ENCODE measurements around the gene APOA4. TPM values are rescaled to one million over a fixed set of nuclear protein-coding genes. Genes with fewer than 3 reads are reported as not detected.

APOA4 gene
- total RNA-seq, 4 donors from 2014 or later, result 0.26 to 0.40 TPM; not detected in 2

DNA sequence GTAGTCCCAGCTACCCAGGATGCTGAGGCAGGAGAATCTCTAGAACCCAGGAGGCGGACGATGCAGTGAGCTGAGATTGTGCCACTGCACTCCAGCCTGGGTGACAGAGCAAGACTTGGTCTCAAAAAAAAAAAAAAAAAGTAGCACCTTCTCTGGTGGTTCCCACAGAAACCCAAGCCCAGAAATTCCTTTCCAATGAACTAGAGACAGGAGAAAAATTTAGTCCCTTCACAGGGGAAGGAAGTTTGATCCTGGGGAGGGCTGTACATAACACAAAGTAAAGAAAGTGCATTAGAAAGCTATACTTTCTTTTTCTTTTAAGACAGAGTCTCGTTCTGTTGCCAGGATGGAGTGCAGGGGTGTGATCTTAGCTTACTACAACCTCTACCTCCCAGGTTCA is 39.8 kb upstream of the APOA4 start:
- H3K4me1 ChIP-seq, result peaks cover 0 to 6% (median 0%) of the 10 kb centered on the region in 4 donors

DNA sequence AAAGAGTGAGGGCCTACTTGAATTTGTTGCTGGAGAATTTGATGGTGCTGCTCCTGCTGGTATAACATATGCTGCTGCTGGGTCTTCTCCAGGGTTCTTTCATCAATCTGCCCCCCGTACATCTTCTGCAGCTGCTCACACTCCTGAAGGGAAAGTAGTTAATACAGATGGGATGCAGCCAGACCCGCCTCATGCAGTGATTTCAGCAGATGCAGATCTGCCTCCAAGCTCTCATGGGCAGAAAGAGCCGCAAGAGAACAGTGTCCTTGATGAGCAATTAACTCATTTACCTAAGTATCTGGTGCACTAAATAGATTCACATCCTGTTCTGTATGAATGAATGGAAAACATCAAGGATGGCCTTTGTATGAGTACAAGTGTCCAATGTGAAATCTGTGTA is 39.1 kb upstream of the APOA4 start:
- Histone ChIP-seq H3K27ac (replicated peaks in 1 of 4) (no peak overlapping the region), H3K27me3 (no peaks in the 10 kb centered on the region), H3K4me3 (no peak overlapping the region), H3K4me1 (peaks cover 0 to 6% (median 2%) of the 10 kb centered on the region in 4 donors), H3K36me3 (peaks cover 56 to 100% (median 93%) of the 10 kb centered on the region in 4 donors), H3K9me3 (no peaks in the 10 kb centered on the region)
- DNase-seq (ENCODE audit: extremely low spot score), result no peak
- WGBS, result 87% methylated on average over 3 of the region's 3 CpGs
- intact Hi-C loops (cut with DNase I), result no loop called here
- TF ChIP-seq, protein P1, sequence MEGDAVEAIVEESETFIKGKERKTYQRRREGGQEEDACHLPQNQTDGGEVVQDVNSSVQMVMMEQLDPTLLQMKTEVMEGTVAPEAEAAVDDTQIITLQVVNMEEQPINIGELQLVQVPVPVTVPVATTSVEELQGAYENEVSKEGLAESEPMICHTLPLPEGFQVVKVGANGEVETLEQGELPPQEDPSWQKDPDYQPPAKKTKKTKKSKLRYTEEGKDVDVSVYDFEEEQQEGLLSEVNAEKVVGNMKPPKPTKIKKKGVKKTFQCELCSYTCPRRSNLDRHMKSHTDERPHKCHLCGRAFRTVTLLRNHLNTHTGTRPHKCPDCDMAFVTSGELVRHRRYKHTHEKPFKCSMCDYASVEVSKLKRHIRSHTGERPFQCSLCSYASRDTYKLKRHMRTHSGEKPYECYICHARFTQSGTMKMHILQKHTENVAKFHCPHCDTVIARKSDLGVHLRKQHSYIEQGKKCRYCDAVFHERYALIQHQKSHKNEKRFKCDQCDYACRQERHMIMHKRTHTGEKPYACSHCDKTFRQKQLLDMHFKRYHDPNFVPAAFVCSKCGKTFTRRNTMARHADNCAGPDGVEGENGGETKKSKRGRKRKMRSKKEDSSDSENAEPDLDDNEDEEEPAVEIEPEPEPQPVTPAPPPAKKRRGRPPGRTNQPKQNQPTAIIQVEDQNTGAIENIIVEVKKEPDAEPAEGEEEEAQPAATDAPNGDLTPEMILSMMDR (IDR thresholded peaks at IDR 0.05), result no peak
- TF ChIP-seq POLR2AphosphoS5 (IDR thresholded peaks at IDR 0.05) (no peak), POLR2A (IDR thresholded peaks at IDR 0.05; ENCODE audit: low read depth) (no peak), EP300 (IDR thresholded peaks at IDR 0.05) (no peak)

More for the DNA sequence above, 39.8 kb upstream of the APOA4 start:
- intact Hi-C loops (cut with DNase I), result no loop called here
- WGBS, result 93% methylated on average over 3 of the region's 3 CpGs
- peaks cover 62 to 100% (median 93%) of the 10 kb centered on the region in 4 donors for H3K36me3 ChIP-seq
- TF ChIP-seq POLR2AphosphoS5 (IDR thresholded peaks at IDR 0.05) (no peak), EP300 (IDR thresholded peaks at IDR 0.05) (no peak), POLR2A (IDR thresholded peaks at IDR 0.05; ENCODE audit: low read depth) (no peak)
- TF ChIP-seq, protein P1 (IDR thresholded peaks at IDR 0.05), result no peak
- H3K4me3 ChIP-seq, result no peak overlapping the region
- no peak for DNase-seq (ENCODE audit: extremely low spot score)
- H3K27ac ChIP-seq (replicated peaks in 1 of 4), result no peak overlapping the region
- H3K27me3 ChIP-seq, result no peaks in the 10 kb centered on the region
- H3K9me3 ChIP-seq, result no peaks in the 10 kb centered on the region

DNA sequence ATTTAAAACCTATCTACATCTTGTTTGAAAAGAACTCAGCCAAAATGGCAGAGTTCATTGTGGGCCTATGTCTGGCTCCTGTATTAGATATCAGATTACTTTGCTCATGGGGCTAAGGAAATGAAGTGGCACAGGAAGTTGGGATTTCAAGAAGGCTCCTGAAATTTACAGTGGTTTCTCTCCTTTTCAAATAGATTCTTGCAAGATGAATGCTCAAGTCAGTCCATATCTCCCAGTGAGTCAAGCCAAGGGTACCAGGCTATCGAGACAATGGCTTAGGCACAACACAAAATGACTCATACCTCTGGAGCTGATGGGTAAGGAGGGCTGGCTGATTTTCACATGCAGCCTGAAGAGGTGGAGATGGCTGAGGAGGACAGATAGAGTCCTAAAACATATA is 38.4 kb upstream of the APOA4 start:
- H3K4me3 ChIP-seq, result no peak overlapping the region
- WGBS, result 56% methylated on average over 1 of the region's 1 CpG
- no peak for DNase-seq (ENCODE audit: extremely low spot score)
- H3K9me3 ChIP-seq, result no peaks in the 10 kb centered on the region
- H3K27ac ChIP-seq (replicated peaks in 1 of 4), result no peak overlapping the region
- no peaks in the 10 kb centered on the region for H3K27me3 ChIP-seq
- intact Hi-C loops (cut with DNase I), result no loop called here
- TF ChIP-seq POLR2A (IDR thresholded peaks at IDR 0.05; ENCODE audit: low read depth), result no peak
- TF ChIP-seq EP300 (IDR thresholded peaks at IDR 0.05), result no peak
- no peak for TF ChIP-seq POLR2AphosphoS5 (IDR thresholded peaks at IDR 0.05)
- TF ChIP-seq, protein P1 (IDR thresholded peaks at IDR 0.05), result no peak
- peaks cover 0 to 7% (median 2%) of the 10 kb centered on the region in 4 donors for H3K4me1 ChIP-seq
- peaks cover 51 to 99% (median 90%) of the 10 kb centered on the region in 4 donors for H3K36me3 ChIP-seq

DNA sequence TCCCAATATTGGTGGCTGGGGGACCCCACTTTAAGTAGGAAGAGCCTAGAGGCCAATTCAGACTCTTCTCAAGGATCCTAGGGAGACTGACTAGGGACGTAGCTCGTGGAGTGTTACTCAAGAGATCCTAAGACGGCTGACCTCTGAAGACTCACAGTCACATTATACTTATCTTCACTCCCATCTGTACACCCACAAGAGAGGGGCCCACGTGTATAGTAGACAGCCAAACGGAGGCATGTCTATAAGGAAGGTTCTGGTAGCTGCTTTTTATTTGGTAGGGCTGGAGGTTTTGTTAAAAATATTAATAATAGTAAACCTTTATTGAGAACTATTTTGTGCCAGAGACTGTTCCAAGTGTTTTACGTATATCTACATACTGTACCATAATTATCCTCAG is 37.2 kb upstream of the APOA4 start:
- intact Hi-C loops (cut with DNase I), result no loop called here
- H3K9me3 ChIP-seq, result no peaks in the 10 kb centered on the region
- no peaks in the 10 kb centered on the region for H3K27me3 ChIP-seq
- no peak overlapping the region for H3K27ac ChIP-seq (replicated peaks in 1 of 4)
- DNase-seq (ENCODE audit: extremely low spot score), result no peak
- peaks cover 0 to 7% (median 1%) of the 10 kb centered on the region in 4 donors for H3K4me1 ChIP-seq
- TF ChIP-seq POLR2AphosphoS5 (IDR thresholded peaks at IDR 0.05) (no peak), POLR2A (IDR thresholded peaks at IDR 0.05; ENCODE audit: low read depth) (no peak), EP300 (IDR thresholded peaks at IDR 0.05) (no peak)
- TF ChIP-seq, protein P1 (IDR thresholded peaks at IDR 0.05), result no peak
- H3K36me3 ChIP-seq, result peaks cover 51 to 98% (median 86%) of the 10 kb centered on the region in 4 donors
- H3K4me3 ChIP-seq, result no peak overlapping the region
- 90% methylated on average over 6 of the region's 6 CpGs for WGBS

DNA sequence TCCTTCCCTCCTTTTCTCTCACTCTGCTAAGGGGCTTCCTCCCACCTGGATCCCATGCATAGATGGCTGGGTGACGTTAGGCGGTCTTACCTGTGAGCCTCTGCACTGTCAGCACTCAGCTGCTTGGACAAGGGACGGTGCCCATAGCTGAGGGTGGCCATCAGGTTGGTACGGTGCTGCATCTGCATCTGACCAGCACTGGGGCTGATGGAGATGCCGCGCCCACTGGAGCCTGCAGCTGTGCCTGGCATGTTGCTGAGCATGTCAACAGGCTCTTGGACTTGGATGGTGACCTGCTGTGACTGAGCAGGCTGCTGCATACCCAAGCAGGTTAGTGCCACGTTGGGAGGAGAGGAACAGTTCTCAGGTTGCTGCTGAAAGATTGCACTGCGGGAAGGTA is 36.1 kb upstream of the APOA4 start:
- Histone ChIP-seq H3K36me3 (peaks cover 51 to 96% (median 81%) of the 10 kb centered on the region in 4 donors), H3K4me1 (peaks cover 0 to 7% (median under 1%) of the 10 kb centered on the region in 4 donors)
- WGBS, result 94% methylated on average over 2 of the region's 8 CpGs

More for the DNA sequence above, 36.1 kb upstream of the APOA4 start:
- Histone ChIP-seq H3K27ac (replicated peaks in 1 of 4) (no peak overlapping the region), H3K9me3 (no peaks in the 10 kb centered on the region), H3K27me3 (no peaks in the 10 kb centered on the region), H3K4me3 (no peak overlapping the region)
- TF ChIP-seq POLR2AphosphoS5 (IDR thresholded peaks at IDR 0.05) (no peak), POLR2A (IDR thresholded peaks at IDR 0.05; ENCODE audit: low read depth) (no peak), EP300 (IDR thresholded peaks at IDR 0.05) (no peak)
- TF ChIP-seq, protein P1 (IDR thresholded peaks at IDR 0.05), result no peak
- DNase-seq (ENCODE audit: extremely low spot score), result no peak
- intact Hi-C loops (cut with DNase I), result no loop called here
